DOHH2 (cell line): ENCODE results near the gene DPP6.

Source experiments
- H3F3A ChIP-seq: fragments of 200-600 bp; sonication (generic), shearing (Covaris generic); 2 replicates; pipeline ENCODE4 v1.6.0; 2016; ENCODE audit warnings: antibody characterized with exemption, mild to moderate bottlenecking; ENCODE audit not compliant: control insufficient read depth, insufficient read depth
- H3K27ac ChIP-seq: fragments of 200-600 bp; sonication (generic); 2 replicates; pipeline ENCODE4 v1.5.1; 2014; ENCODE audit warnings: low read depth, mild to moderate bottlenecking, low read length, moderate library complexity
- H3K27me3 ChIP-seq: fragments of 200-600 bp; sonication (generic); 2 replicates; pipeline ENCODE4 v1.6.1; 2014; ENCODE audit warnings: mild to moderate bottlenecking, low read length, mixed read lengths; ENCODE audit not compliant: control insufficient read depth
- H3K36me3 ChIP-seq: fragments of 200-600 bp; sonication (generic); 2 replicates; pipeline ENCODE4 v1.6.1; 2014; ENCODE audit warnings: mild to moderate bottlenecking, low read length, moderate library complexity, mixed read lengths; ENCODE audit not compliant: control insufficient read depth
- H3K4me1 ChIP-seq: fragments of 200-600 bp; sonication (generic); 2 replicates; pipeline ENCODE4 v1.6.1; 2014; ENCODE audit warnings: mild to moderate bottlenecking, low read length, mixed read lengths; ENCODE audit not compliant: control insufficient read depth
- H3K4me2 ChIP-seq: fragments of 200-600 bp; sonication (generic); 2 replicates; pipeline ENCODE4 v1.6.0; 2014; ENCODE audit warnings: mild to moderate bottlenecking, low read length, moderate library complexity
- H3K4me3 ChIP-seq: fragments of 200-600 bp; sonication (generic); 2 replicates; pipeline ENCODE4 v1.5.1; 2014; ENCODE audit warnings: mild to moderate bottlenecking, low read length, mixed read lengths
- H3K79me2 ChIP-seq: fragments of 200-600 bp; sonication (generic); 2 replicates; pipeline ENCODE4 v1.6.1; 2014; ENCODE audit warnings: mild to moderate bottlenecking, low read length, mixed read lengths; ENCODE audit not compliant: control insufficient read depth
- H3K9me2 ChIP-seq: fragments of 200-600 bp; sonication (generic); replicated peaks from 2 replicates; pipeline ENCODE4 v1.6.1; 2014; ENCODE audit warnings: mild to moderate bottlenecking, low read length, mixed read lengths; ENCODE audit not compliant: control insufficient read depth
- H3K9me3 ChIP-seq: fragments of 200-600 bp; sonication (generic); 2 replicates; pipeline ENCODE4 v1.6.1; 2014; ENCODE audit warnings: antibody characterized with exemption, low read length, mixed read lengths; ENCODE audit not compliant: control insufficient read depth, insufficient read depth
- H4K20me1 ChIP-seq: fragments of 200-600 bp; sonication (generic); 2 replicates; pipeline ENCODE4 v1.6.0; 2014; ENCODE audit warnings: low read depth, mild to moderate bottlenecking, antibody characterized with exemption, low read length, moderate library complexity; ENCODE audit not compliant: control insufficient read depth, insufficient read depth
- EZH2phosphoT487 ChIP-seq: fragments of 200-600 bp; sonication (generic); IDR thresholded peaks from 2 replicates; pipeline ENCODE4 v1.6.1; 2017; ENCODE audit warnings: borderline replicate concordance, mild to moderate bottlenecking, antibody characterized with exemption, low read length, moderate library complexity, mixed read lengths
- TF ChIP-seq, protein P1 (sequence below): fragments of 200-600 bp; sonication (generic); IDR thresholded peaks from one replicate; pipeline ENCODE4 v1.5.1; 2014; ENCODE audit warnings: antibody characterized with exemption, mild to moderate bottlenecking, low read depth, low read length; ENCODE audit not compliant: poor library complexity, severe bottlenecking

DPP6 gene

GRCh38 chr7:154383045-154383444, 330.8 kb downstream of the DPP6 start:
- no peak overlapping the region for H3K4me3 ChIP-seq
- H3K4me1 ChIP-seq: no peaks in the 10 kb centered on the region
- no peak overlapping the region for H3K4me2 ChIP-seq
- no peak overlapping the region for H3K27ac ChIP-seq
- H4K20me1 ChIP-seq: no peaks in the 10 kb centered on the region
- no peaks in the 10 kb centered on the region for H3F3A ChIP-seq
- H3K36me3 ChIP-seq: no peaks in the 10 kb centered on the region
- H3K9me3 ChIP-seq: peaks cover 3% of the 10 kb centered on the region; the same call in 1 of the 2 replicates
- H3K79me2 ChIP-seq: no peaks in the 10 kb centered on the region
- H3K27me3 ChIP-seq: no peaks in the 10 kb centered on the region
- TF ChIP-seq EZH2phosphoT487: no peak
- TF ChIP-seq, protein P1, sequence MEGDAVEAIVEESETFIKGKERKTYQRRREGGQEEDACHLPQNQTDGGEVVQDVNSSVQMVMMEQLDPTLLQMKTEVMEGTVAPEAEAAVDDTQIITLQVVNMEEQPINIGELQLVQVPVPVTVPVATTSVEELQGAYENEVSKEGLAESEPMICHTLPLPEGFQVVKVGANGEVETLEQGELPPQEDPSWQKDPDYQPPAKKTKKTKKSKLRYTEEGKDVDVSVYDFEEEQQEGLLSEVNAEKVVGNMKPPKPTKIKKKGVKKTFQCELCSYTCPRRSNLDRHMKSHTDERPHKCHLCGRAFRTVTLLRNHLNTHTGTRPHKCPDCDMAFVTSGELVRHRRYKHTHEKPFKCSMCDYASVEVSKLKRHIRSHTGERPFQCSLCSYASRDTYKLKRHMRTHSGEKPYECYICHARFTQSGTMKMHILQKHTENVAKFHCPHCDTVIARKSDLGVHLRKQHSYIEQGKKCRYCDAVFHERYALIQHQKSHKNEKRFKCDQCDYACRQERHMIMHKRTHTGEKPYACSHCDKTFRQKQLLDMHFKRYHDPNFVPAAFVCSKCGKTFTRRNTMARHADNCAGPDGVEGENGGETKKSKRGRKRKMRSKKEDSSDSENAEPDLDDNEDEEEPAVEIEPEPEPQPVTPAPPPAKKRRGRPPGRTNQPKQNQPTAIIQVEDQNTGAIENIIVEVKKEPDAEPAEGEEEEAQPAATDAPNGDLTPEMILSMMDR: no peak
- H3K9me2 ChIP-seq: no peaks in the 10 kb centered on the region

- H3K79me2 ChIP-seq: no peaks in the 10 kb centered on the region
- H3K4me1 ChIP-seq: no peaks in the 10 kb centered on the region
- no peak for TF ChIP-seq EZH2phosphoT487
- TF ChIP-seq, protein P1: no peak
- no peaks in the 10 kb centered on the region for H3K36me3 ChIP-seq
- H3K27me3 ChIP-seq: no peaks in the 10 kb centered on the region
- peaks cover 3% of the 10 kb centered on the region; the same call in 1 of the 2 replicates for H3K9me3 ChIP-seq
- H3F3A ChIP-seq: no peaks in the 10 kb centered on the region
- H3K9me2 ChIP-seq: no peaks in the 10 kb centered on the region
- H3K4me3 ChIP-seq: no peak overlapping the region
- H4K20me1 ChIP-seq: no peaks in the 10 kb centered on the region
- H3K4me2 ChIP-seq: no peak overlapping the region
- H3K27ac ChIP-seq: no peak overlapping the region
These were observed 333.0 kb downstream of the DPP6 start for GRCh38 chr7:154385214-154385613.

DNA sequence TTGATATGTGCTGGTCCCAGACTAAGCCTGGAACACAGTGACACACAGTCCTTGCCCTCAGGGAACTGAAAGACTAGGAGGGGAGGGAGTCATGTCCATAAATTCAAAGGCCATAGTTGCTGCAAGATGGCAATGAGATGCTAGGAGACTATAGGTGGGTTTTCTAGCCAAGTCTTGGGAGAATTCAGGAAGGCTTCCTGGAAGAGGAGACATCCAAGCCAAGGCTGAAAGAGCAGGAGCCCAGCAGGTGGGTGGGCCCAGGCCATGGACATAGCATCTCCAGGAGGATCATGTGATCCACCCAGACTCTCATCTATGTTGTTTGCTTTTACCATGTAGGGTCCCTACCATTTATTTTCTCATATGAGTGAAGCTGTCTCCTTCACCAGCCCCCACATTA, 335.1 kb downstream of the DPP6 start:
- no peaks in the 10 kb centered on the region for H4K20me1 ChIP-seq
- TF ChIP-seq, protein P1: no peak
- no peak for TF ChIP-seq EZH2phosphoT487
- no peaks in the 10 kb centered on the region for H3F3A ChIP-seq
- H3K27me3 ChIP-seq: no peaks in the 10 kb centered on the region
- H3K9me3 ChIP-seq: peaks cover 3% of the 10 kb centered on the region; the same call in 1 of the 2 replicates
- no peak overlapping the region for H3K4me3 ChIP-seq
- H3K79me2 ChIP-seq: no peaks in the 10 kb centered on the region
- no peak overlapping the region for H3K4me2 ChIP-seq
- no peak overlapping the region for H3K27ac ChIP-seq
- H3K36me3 ChIP-seq: no peaks in the 10 kb centered on the region
- H3K9me2 ChIP-seq: no peaks in the 10 kb centered on the region
- no peaks in the 10 kb centered on the region for H3K4me1 ChIP-seq

DNA sequence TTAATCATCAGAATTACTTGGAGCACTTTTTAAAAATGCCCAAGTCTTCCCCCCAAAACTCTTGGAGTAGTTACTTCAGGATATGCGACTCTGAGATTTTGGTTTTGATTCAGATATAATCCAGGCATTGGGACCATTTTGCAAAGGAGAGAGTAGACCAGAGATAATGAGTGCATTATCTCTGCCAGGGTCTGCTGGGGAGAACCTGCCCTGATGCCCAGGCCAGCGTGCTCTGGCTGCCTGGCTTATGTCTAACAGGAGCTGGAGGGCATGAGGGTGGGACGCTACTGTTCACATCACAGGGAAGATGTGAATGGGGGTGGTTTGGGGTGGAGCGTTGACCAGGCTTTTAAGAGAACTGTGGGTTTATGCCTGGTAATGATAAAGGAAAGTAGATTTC, 336.2 kb downstream of the DPP6 start:
- no peaks in the 10 kb centered on the region for H3K79me2 ChIP-seq
- no peaks in the 10 kb centered on the region for H3K27me3 ChIP-seq
- H3K4me2 ChIP-seq: no peak overlapping the region
- H3F3A ChIP-seq: no peaks in the 10 kb centered on the region
- no peaks in the 10 kb centered on the region for H4K20me1 ChIP-seq
- no peak overlapping the region for H3K27ac ChIP-seq
- no peaks in the 10 kb centered on the region for H3K9me2 ChIP-seq
- no peaks in the 10 kb centered on the region for H3K36me3 ChIP-seq
- H3K4me3 ChIP-seq: no peak overlapping the region
- TF ChIP-seq, protein P1: no peak
- TF ChIP-seq EZH2phosphoT487: no peak
- no peaks in the 10 kb centered on the region for H3K4me1 ChIP-seq
- H3K9me3 ChIP-seq: peaks cover 3% of the 10 kb centered on the region; the same call in 1 of the 2 replicates
